Endometrial microvascular endothelial cells (primary cell): Measurements from ENCODE around the gene HNRNPL. TPM values are rescaled to one million over a fixed set of nuclear protein-coding genes. Genes with fewer than 3 reads are reported as not detected.
"Not testable (repeated sequence)": the region's sequence is repeated elsewhere in the genome, so short reads cannot be mapped to it uniquely, and the experiment has no call there.

Experiments used
- in situ Hi-C: cut with HindIII; loops from 2 replicates; pipeline ENCODE4 v1.10.0; 2017; ENCODE audit warnings: low sequenced_read_pairs, low pct_unique_long_range_greater_than_20kb; ENCODE audit errors: inconsistent ontology term
- total RNA-seq: library from RNA; depleted of rRNA; stranded (reverse); fragments of >200 nt; gene quantifications from one replicate; pipeline ENCODE4 v1.2.3, GENCODE V29; 2015; ENCODE audit errors: inconsistent ontology term

The HNRNPL gene
- total RNA-seq, 1 donor from 2014 or later = 309 TPM

- in situ Hi-C loops = no loop called here
Measured at GRCh38 chr19:38836159-38836982, 13.4 kb downstream of the HNRNPL start.

- in situ Hi-C loops = no loop called here
Measured at GRCh38 chr19:38834590-38834989, 15.2 kb downstream of the HNRNPL start.

- in situ Hi-C loops = no loop called here
Measured at GRCh38 chr19:38834104-38834490, 15.7 kb downstream of the HNRNPL start.

- in situ Hi-C loops = no loop called here
Measured at GRCh38 chr19:38833092-38833425, 16.7 kb downstream of the HNRNPL start.

GRCh38 chr19:38831142-38831605 is 18.6 kb downstream of the HNRNPL start:
- in situ Hi-C loops = no loop called here

GRCh38 chr19:38830039-38830733 is 19.6 kb downstream of the HNRNPL start:
- in situ Hi-C loops = no loop called here

GRCh38 chr19:38829203-38829602 is 20.6 kb downstream of the HNRNPL start:
- in situ Hi-C loops = not testable (repeated sequence)

GRCh38 chr19:38826856-38827551 is 22.8 kb downstream of the HNRNPL start:
- in situ Hi-C loops = no loop called here

- in situ Hi-C loops = not testable (repeated sequence)
Measured at GRCh38 chr19:38825936-38826335, 23.9 kb downstream of the HNRNPL start.

- in situ Hi-C loops = not testable (repeated sequence)
Measured at GRCh38 chr19:38821230-38821825, 28.5 kb downstream of the HNRNPL start.

GRCh38 chr19:38819231-38819920 is 30.4 kb downstream of the HNRNPL start:
- in situ Hi-C loops = no loop called here

- in situ Hi-C loops = no loop called here
Measured at GRCh38 chr19:38817081-38817480, 32.7 kb downstream of the HNRNPL start.

GRCh38 chr19:38816131-38816750 is 33.5 kb downstream of the HNRNPL start:
- in situ Hi-C loops = no loop called here

GRCh38 chr19:38815059-38816001 is 34.5 kb downstream of the HNRNPL start:
- in situ Hi-C loops = no loop called here

GRCh38 chr19:38813932-38814331 is 35.9 kb downstream of the HNRNPL start:
- in situ Hi-C loops = not testable (repeated sequence)

- in situ Hi-C loops = no loop called here
Measured at GRCh38 chr19:38813323-38813722, 36.5 kb downstream of the HNRNPL start.

GRCh38 chr19:38812841-38813320 is 36.9 kb downstream of the HNRNPL start, which contains the start of gene LGALS4:
Gene LGALS4 (minus strand): TSS chr19:38812945. CDS start chr19:38812886, 59 bp downstream.
- in situ Hi-C loops = no loop called here
